Esophagus muscularis mucosa (tissue), 4 donors: ENCODE data around the gene NPLOC4. TPM values are rescaled to one million over a fixed set of nuclear protein-coding genes. Genes with fewer than 3 reads are reported as not detected.

Experiments used
- DNase-seq: peaks from one replicate; pipeline ENCODE4 v3.0.0-alpha.2; 2017; ENCODE audit errors: extremely low spot score
- H3K27ac ChIP-seq, 4 donors: fragments of 200-600 bp; sonication (generic); replicated peaks in 1 of 4; 1 replicate in 3 of 4; 2 replicates in 1 of 4; pipeline ENCODE4 v1.5.1; 2016 to 2019; ENCODE audit warnings: mild to moderate bottlenecking in 1 of 4
- H3K27me3 ChIP-seq, 4 donors: fragments of 200-600 bp; sonication (generic); one replicate each; pipeline versions ENCODE4 v1.5.1 to v1.6.0; 2016 to 2019
- H3K36me3 ChIP-seq, 4 donors: fragments of 200-600 bp; sonication (generic); one replicate each; pipeline ENCODE4 v1.5.1; 2016 to 2019
- H3K4me1 ChIP-seq, 4 donors: fragments of 200-600 bp; sonication (generic); one replicate each; pipeline ENCODE4 v1.5.1; 2016 to 2019
- H3K4me3 ChIP-seq, 4 donors: fragments of 200-600 bp; sonication (generic); 1 replicate in 2 of 4; 2 replicates in 2 of 4; pipeline ENCODE4 v1.5.1; 2016 to 2019; ENCODE audit warnings: mild to moderate bottlenecking in 4 of 4, moderate library complexity in 1 of 4
- H3K9me3 ChIP-seq, 4 donors: fragments of 200-600 bp; sonication (generic); 1 replicate in 3 of 4; 2 replicates in 1 of 4; pipeline ENCODE4 v1.5.1; 2016 to 2019
- CTCF ChIP-seq, 3 experiments: fragments of 200-600 bp in 2 of 3; fragments of 450-650 bp in 1 of 3; sonication (generic) in 2 of 3; IDR thresholded peaks; one replicate each; pipeline ENCODE4 v1.5.1; 2017 to 2019; ENCODE audit warnings: antibody characterized with exemption in 3 of 3, mild to moderate bottlenecking in 2 of 3, moderate library complexity in 1 of 3
- EP300 ChIP-seq: sonication (generic); formaldehyde crosslinking; IDR thresholded peaks from one replicate; pipeline ENCODE4 v1.6.1; 2017; ENCODE audit warnings: antibody characterized with exemption
- POLR2A ChIP-seq: fragments of 450-650 bp; IDR thresholded peaks from one replicate; pipeline ENCODE4 v1.6.1; 2017; ENCODE audit warnings: antibody characterized with exemption, moderate library complexity, mild to moderate bottlenecking, low read depth
- POLR2AphosphoS5 ChIP-seq, 2 donors: sonication (generic); formaldehyde crosslinking; IDR thresholded peaks; one replicate each; pipeline ENCODE4 v1.6.1; 2017; ENCODE audit warnings: antibody characterized with exemption in 2 of 2
- WGBS: methylation state at CpG from one replicate; pipeline ENCODE4 v1.1.5; 2018; 5-methylcytosine and 5-hydroxymethylcytosine counted together
- intact Hi-C: fragments of 100-400 bp; cut with DNase I; formaldehyde crosslinking; loops from one replicate; pipeline ENCODE4 v1.15.1; 2023
- total RNA-seq, 4 donors: library from RNA; depleted of rRNA; stranded (reverse); fragments of >200 nt; gene quantifications; one replicate each; pipeline versions ENCODE4 v1.1.0 to v1.2.1, GENCODE V29; 2016

NPLOC4 gene
- total RNA-seq, result 10 to 100 TPM; 58.1 to 86.6 (median 65.7) TPM

DNA sequence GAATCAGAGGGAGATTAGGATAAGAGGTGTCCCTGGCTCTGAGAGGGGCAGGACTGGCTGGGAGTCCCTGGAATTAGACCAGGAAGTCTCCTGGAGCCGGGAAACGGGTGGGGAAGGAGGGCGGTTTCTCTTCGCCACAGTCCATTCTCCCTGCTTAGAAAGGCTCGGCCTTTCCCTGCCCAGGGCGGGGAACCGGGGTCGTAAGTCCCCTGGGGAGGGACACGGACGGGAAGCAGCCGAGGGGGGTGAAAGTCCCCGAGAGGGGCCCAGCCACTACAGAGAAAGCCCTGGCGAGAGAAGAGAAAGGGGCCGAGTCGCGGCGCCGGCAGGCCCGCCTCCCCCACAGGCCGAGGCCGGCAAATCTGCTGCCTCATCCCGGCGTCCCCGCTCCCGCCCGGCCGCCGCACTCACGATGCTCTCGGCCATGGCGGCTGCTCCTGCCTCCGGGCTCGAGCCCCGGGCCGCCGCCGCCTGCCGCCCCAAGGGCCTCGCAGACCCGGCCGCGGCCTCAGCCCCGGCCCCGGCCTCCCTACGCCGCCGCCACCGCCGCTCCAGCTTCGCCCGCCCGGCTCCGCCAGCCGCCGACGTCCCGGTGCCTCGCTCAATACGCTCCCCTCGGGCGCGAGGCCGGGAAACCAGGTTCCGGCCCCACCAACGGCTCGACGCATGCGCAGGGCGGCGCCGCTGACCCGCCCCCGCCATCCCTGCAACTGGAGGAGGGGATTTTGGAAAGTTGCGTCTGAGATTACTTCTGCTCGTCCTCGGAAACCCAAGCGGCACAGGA is at the start of gene NPLOC4, which contains the start of gene TSPAN10:
Gene NPLOC4, minus strand, starts transcription at position 608 of the 784 bp plus-strand sequence. Its CDS starts 182 bp downstream, at position 426.
Gene TSPAN10, plus strand, starts transcription at position 692 of the 784 bp plus-strand sequence. CDS start 5,217 bp downstream, outside the sequence.
- H3K27ac ChIP-seq, result peak within 1 kb of the TSS; percentile 88 to 97 (median 92)
- intact Hi-C loops, result loop anchor here (2.0 kb wide), 1 partner anchor 30 kb away; the partner anchor contains the start of genes CCDC137 and OXLD1
- WGBS, result 0% methylated on average over 26 of the region's 77 CpGs
- TF ChIP-seq CTCF (IDR thresholded peaks at IDR 0.05), result peak in 1 of 3 experiments; percentile 32
- peak; percentile 64 for TF ChIP-seq POLR2A
- peak; percentile 91 to 96 for TF ChIP-seq POLR2AphosphoS5 (IDR thresholded peaks at IDR 0.05)
- no peak for TF ChIP-seq EP300
- H3K4me1 ChIP-seq, result peaks cover 35 to 44% (median 40%) of the 10 kb centered on the region in 4 donors
- H3K4me3 ChIP-seq, result peak within 1 kb of the TSS; percentile 89 to 98 (median 94)
- no peaks in the 10 kb centered on the region for H3K27me3 ChIP-seq
- H3K9me3 ChIP-seq, result no peaks in the 10 kb centered on the region
- DNase-seq, result peak; percentile 96
- H3K36me3 ChIP-seq, result peaks cover 0 to 2% (median 0%) of the 10 kb centered on the region in 4 donors

- WGBS, result 92% methylated on average over 7 of the region's 20 CpGs
- Histone ChIP-seq H3K36me3 (peaks cover 44 to 67% (median 65%) of the 10 kb centered on the region in 4 donors), H3K27ac (no peak overlapping the region), H3K27me3 (no peaks in the 10 kb centered on the region), H3K9me3 (no peaks in the 10 kb centered on the region), H3K4me1 (peaks cover 23 to 44% (median 38%) of the 10 kb centered on the region in 4 donors), H3K4me3 (no peak overlapping the region)
- intact Hi-C loops, result no loop called here
- TF ChIP-seq POLR2A (no peak), POLR2AphosphoS5 (IDR thresholded peaks at IDR 0.05) (no peak), EP300 (no peak), CTCF (IDR thresholded peaks at IDR 0.05) (no peak)
- no peak for DNase-seq
Measured at GRCh38 chr17:81686614-81687013, 49.7 kb upstream of the NPLOC4 start.

DNA sequence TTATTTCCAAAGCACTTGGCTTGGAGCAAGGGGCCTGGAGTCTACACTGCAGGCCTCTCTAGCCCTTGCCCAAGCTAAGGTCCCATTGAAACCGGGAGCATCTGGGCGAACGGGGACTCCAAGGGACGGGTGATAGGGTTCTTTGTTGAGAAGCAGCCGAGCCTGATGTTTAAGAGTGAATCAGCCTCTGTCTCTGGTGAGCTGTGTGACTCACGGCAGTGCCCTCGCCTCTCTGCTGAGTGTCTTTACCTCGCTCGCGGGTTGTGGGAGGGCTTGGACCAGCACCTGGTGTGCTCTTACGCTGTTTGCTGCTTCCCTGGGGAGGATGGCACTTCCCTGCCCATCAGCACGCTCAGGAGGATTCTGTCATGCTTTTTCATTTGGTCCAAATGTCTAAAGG is 48.2 kb upstream of the NPLOC4 start:
- Histone ChIP-seq H3K9me3 (no peaks in the 10 kb centered on the region), H3K27me3 (no peaks in the 10 kb centered on the region), H3K4me3 (peak overlapping the region; percentile 69 to 100 (median 98)), H3K27ac (peak overlapping the region in 2 of 4 donors; percentile 79 to 91), H3K36me3 (peaks cover 32 to 67% (median 56%) of the 10 kb centered on the region in 4 donors), H3K4me1 (peaks cover 23 to 47% (median 39%) of the 10 kb centered on the region in 4 donors)
- TF ChIP-seq CTCF (IDR thresholded peaks at IDR 0.05), result no peak
- no peak for TF ChIP-seq POLR2AphosphoS5 (IDR thresholded peaks at IDR 0.05)
- no peak for TF ChIP-seq POLR2A
- TF ChIP-seq EP300, result no peak
- intact Hi-C loops, result no loop called here
- WGBS, result 78% methylated on average over 10 of the region's 12 CpGs
- no peak for DNase-seq

DNA sequence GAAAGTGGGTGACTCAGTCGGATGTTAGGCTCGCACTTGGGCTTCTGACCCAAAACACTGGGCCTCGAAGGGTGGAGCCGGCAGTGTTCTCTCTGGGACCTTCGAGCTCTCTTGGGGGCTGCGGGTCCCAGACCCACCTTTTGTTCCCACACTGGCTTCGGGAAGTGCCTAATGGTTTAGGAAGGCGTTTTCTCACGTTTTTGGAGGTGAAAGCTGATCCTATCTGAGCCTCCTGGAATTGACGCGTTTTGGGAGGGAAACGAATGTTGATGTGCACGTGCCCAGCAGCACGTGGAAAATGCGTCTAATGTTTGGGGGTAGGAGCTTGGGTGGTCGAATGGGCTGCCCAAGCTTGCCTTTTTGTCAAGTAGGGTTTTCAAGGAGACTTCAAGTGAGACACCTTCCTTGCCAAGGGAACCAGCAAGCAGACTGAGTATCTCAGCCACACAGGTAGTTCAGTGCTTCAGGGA is 47.6 kb upstream of the NPLOC4 start:
- WGBS, result 7% methylated on average over 7 of the region's 16 CpGs
- peak overlapping the region; percentile 79 to 91 (median 88) for H3K27ac ChIP-seq
- peak overlapping the region; percentile 69 to 100 (median 98) for H3K4me3 ChIP-seq
- DNase-seq, result no peak
- H3K4me1 ChIP-seq, result peaks cover 26 to 47% (median 39%) of the 10 kb centered on the region in 4 donors
- H3K27me3 ChIP-seq, result no peaks in the 10 kb centered on the region
- H3K9me3 ChIP-seq, result no peaks in the 10 kb centered on the region
- intact Hi-C loops, result no loop called here
- H3K36me3 ChIP-seq, result peaks cover 32 to 62% (median 49%) of the 10 kb centered on the region in 4 donors
- no peak for TF ChIP-seq POLR2AphosphoS5 (IDR thresholded peaks at IDR 0.05)
- TF ChIP-seq POLR2A, result no peak
- TF ChIP-seq CTCF (IDR thresholded peaks at IDR 0.05), result no peak
- no peak for TF ChIP-seq EP300
